MV-4-11 (cell line): ENCODE measurements around the gene UQCRC2.
"Not testable (repeated sequence)": the region's sequence is repeated elsewhere in the genome, so short reads cannot be mapped to it uniquely, and the experiment has no call there.

Experiments used
- DNase-seq: peaks from one replicate; lab custom pipeline; 2025; lab: John Stamatoyannopoulos, UW

Gene UQCRC2

GRCh38 chr16:21982108-21982507, 28.9 kb downstream of the UQCRC2 start:
- DNase-seq = no peak

- no peak for DNase-seq
Measured at GRCh38 chr16:21984062-21984461, 30.9 kb downstream of the UQCRC2 start.

DNA sequence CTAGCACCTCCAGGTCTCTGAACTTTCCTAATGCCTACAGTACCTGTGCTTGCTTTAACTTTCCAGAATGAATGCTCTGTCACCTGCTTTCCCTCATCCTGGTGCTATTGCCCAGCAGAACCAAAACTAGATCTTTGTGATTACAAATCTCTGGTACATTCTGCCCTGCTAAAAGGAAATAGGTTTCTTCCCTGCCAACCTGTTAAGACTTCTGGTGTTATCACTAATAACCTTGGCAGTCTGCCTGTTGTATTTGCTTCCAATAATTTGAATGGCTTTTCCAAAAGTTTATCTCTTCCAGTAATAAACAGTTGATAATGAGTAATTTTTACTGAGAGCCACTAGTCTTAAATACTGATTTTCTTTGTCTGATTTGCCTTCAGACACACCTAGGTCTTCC, 32.4 kb downstream of the UQCRC2 start:
- no peak for DNase-seq

- no peak for DNase-seq
Measured at GRCh38 chr16:21986692-21987246, 33.6 kb downstream of the UQCRC2 start.

GRCh38 chr16:21987498-21987897, 34.3 kb downstream of the UQCRC2 start:
- DNase-seq = no peak

GRCh38 chr16:21989133-21989532, 36.0 kb downstream of the UQCRC2 start:
- no peak for DNase-seq

GRCh38 chr16:21989751-21990150, 36.6 kb downstream of the UQCRC2 start:
- no peak for DNase-seq

- no peak for DNase-seq
Measured at GRCh38 chr16:21990381-21990944, 37.3 kb downstream of the UQCRC2 start.

DNA sequence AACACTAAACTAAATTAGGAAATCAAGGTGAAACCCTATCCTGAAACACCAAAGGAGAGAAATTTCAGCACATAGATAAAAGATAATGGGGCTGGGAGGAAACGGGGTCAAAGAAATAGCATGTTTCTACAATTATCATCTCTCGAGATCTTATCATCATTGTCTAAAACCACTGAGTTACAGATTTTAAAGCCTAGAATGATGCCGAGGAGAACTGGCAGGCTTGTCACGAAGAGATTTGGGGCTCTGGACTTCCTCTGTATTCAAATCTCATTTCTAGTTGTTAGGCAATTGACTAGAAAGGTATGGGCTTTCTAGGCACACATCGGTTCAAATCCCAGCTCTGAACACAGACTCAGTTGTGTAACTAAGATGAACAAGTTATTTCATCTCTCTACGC, 38.5 kb downstream of the UQCRC2 start:
- no peak for DNase-seq

DNA sequence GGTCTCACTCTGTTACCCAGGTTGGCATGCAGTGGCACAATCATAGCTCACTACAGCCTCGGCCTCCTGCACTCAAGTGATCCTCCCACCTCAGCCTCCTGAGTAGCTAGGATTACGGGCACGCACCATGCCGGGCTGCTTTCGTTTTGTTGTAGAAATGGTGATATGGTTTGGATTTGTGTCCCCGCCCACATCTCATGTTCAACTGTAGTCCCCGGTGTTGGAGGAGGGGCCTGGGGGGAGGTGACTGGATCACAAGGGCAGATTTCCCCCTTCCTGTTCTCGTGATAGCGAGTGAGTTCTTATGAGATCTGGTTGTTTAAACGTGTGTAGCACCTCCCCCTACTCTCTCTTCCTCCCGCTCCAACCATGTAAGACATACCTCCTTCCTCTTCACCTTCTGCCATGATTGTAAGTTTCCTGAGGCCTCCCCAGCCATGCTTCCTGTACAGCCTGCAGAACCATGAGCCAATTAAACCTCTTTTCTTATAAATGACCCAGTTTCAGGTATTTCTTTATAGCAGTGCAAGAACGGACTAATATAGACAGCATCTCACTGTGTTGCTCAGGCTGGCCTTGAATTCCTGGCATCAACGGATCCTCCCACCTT, 41.8 kb downstream of the UQCRC2 start:
- DNase-seq = no peak

DNA sequence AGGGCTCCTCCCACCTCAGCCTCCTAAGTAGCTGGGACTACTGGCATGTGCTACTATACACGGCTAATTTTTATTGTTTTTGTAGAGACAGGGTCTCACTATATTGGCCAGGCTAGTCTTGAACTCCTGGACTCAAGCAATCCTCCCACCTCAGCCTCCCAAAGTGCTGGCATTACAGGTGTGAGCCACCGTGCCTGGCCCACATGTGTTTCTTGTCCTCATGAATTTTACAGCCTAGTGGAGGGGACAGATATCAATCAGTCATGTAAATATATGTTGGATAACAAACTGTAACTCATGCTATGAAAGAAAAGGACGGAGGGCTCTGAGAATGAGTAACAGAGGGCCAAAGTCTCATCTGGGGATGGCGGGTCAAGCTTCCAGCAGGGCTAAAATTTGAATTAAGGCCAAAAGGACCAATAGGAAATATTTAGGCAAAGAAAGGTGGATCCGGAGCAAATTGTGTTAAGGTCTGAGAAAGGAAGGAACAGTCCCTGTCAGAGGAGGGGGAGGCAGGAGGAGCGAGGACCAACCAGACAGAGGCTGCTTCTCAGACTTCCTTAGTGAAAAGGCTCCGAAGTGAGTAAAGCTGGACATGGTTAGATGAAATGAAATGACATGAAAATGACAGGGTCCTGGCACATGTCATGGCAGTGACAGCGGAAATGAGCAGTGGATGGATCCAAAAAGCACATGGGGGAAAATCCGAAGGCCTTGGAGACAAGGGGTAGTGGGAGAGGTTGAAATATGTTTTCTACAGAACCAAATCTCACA, 43.9 kb downstream of the UQCRC2 start:
- DNase-seq = no peak

DNA sequence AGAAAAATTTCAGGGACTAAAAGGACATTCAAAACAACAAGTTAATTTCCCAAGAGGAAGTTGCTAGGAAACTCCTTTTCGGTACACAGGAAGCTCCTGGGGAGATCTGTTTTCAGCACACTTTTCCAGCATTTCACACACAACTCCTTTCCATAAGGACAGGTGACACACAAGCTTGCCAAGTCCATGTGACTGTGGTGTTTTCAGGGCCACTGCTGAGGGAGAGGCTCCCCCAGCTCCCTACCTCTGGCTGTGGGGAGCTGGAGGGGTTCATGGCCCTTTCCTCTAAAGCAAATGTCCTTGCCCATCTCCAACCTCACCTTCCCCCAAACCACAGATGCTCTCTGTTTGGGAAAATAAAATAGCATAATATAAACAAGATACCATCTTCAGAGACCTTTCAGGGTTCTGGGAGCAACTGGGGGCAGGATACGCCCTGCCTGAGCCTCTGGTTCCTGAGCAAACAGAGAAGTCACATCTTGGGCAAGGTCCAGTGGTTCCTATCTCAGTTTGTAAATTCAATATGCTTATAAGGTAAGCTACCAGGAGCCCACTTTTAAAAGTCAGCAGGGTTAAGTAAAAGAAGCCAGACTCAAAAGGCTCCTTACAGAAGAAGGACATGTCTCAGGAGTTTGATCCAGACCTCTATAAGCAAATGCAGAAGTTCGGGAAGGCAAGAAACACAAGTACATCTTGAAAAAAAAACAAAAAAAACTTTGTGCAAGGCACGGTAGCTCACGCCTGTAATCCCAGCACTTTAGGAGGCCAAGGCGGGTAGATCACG, 44.7 kb downstream of the UQCRC2 start:
- DNase-seq = no peak

GRCh38 chr16:22001591-22001990, 48.4 kb downstream of the UQCRC2 start:
- DNase-seq = no peak

- DNase-seq = not testable (repeated sequence)
Measured at GRCh38 chr16:22002047-22002446, 48.9 kb downstream of the UQCRC2 start.

DNA sequence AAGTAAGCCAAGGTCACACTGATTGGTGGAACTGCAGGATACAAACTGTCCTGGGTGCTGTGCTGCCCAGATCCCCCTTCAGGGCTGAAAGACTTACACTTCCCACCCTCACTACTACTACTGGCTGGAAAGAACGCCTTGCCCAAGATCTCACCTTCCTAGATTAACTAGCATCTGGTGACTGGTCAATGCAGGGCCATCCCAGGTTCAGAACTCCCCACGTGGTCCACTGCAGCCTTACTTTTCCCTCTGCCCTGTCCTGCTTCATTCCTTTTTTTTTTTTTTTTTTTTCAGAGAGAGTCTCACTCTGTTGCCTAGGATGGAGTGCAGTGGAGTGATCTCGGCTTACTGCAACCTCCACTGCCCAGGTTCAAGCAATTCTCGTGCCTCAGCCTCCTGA, 50.0 kb downstream of the UQCRC2 start:
- no peak for DNase-seq

- DNase-seq = no peak
Measured at GRCh38 chr16:22004341-22004740, 51.2 kb downstream of the UQCRC2 start.

DNA sequence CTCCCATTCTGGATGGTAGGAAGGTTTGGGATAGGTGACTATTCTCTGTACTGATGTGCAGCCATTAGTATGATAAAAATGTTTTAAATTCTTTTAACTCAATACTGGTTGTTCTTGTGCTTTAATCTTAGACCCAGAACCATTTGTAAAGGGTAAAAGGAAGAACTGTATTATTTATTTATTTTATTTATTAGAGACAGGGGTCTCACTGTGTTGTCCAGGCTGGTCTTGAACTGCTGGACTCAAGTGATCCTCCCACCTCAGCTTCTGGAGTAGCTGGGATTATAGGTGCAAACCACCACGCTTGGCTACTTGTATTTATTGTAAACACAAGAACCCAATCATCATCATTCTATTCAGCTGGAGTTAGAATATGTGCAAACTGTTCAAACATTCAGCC, 52.6 kb downstream of the UQCRC2 start:
- DNase-seq = no peak

- DNase-seq = no peak
Measured at GRCh38 chr16:22006636-22007035, 53.5 kb downstream of the UQCRC2 start.

- no peak for DNase-seq
Measured at GRCh38 chr16:22007159-22007508, 54.0 kb downstream of the UQCRC2 start.

DNA sequence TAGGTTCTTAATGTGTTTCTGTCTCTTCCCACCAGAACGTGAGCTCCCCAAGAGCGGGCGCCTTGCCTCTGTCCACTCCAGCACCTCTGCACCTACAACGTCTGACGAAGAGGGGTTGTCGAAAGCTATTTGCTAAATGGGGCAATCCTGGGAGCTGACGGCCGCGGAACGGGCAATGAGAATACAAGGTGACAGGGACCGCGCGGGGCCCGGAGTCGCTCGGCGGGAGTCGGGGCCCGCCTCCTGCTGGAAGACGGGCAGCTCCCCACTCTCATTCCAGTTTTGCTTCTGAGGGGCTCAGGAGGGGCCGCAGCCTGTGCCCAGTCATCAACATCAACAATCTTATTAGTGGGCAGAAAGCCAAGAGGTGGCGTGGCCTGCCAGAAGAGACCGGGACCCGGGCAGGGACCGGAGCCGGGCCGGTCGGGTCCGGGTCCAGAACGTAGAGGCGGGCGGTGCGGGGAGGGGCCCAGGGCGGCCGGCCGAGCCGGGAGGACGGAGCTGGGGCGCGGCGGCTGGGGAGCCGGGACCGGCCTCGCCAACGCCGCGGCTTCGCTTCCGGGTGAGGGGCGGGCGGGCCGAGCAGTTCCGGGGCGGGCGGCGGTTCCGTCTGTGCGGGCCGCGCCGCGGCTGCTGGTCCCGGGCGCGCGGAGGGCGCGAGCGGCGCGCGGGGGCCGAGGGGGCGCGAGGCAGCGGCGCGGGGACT, 54.5 kb downstream of the UQCRC2 start, which contains the start of gene MOSMO:
Gene MOSMO (plus strand): TSS at position 603 of the 706 bp plus-strand sequence. CDS start 191 bp downstream, outside the sequence.
- peak; percentile 8 for DNase-seq

DNA sequence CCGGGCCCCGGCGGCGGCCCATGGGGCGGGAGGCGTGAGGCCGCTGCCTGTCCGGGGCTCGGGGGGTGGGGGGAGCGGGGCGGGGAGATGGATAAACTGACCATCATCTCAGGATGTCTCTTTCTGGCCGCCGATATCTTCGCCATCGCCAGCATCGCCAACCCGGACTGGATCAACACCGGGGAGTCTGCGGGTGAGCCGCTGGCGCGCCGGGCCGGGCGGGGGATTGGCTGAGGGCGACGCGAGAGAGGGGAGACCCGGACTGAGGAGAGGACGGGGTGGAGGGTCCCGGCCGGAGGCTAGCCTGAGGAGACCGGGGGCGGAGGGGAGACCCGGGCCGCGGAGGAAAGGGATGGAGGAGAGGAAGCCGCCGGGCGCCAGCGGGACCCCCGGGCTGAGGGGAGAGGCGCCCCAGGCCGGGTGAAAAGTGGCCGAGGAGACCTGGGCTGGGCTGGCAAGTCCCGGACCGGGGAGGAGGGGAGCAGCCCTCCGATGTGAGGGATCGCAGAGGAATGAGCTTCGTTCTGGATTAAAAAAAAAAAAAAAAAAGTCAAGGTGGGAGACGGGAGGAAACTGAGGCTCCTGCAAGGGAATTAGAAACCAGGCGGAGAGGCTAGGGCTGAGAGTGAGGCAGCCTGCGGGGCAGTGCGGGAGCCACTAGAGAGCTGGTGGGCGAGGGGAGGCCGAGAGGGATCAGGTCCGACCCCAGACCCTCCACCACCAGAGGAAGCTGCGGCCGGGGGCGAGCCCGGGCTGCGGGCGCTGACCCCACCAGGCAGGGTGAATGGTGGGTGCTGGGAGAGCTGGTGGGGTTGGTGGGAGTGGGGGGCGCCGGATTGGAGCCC, 55.3 kb downstream of the UQCRC2 start:
- no peak for DNase-seq
